PC-3 (cell line): ENCODE data around the gene SRSF8.

Source experiments
- EZH2 ChIP-seq: fragments of 300-600 bp; sonication (generic); IDR thresholded peaks from one replicate; pipeline ENCODE4 v1.6.1; 2017; ENCODE audit warnings: antibody characterized with exemption, mild to moderate bottlenecking, low read length; ENCODE audit not compliant: unreplicated experiment
- TF ChIP-seq, protein P1 (sequence below): fragments of 300-600 bp; sonication (generic); conservative IDR thresholded peaks from 2 replicates; pipeline ENCODE4 v1.5.1; 2017; ENCODE audit warnings: antibody characterized with exemption, low read depth, mild to moderate bottlenecking, low read length

- no peak for TF ChIP-seq EZH2
- TF ChIP-seq, protein P1, sequence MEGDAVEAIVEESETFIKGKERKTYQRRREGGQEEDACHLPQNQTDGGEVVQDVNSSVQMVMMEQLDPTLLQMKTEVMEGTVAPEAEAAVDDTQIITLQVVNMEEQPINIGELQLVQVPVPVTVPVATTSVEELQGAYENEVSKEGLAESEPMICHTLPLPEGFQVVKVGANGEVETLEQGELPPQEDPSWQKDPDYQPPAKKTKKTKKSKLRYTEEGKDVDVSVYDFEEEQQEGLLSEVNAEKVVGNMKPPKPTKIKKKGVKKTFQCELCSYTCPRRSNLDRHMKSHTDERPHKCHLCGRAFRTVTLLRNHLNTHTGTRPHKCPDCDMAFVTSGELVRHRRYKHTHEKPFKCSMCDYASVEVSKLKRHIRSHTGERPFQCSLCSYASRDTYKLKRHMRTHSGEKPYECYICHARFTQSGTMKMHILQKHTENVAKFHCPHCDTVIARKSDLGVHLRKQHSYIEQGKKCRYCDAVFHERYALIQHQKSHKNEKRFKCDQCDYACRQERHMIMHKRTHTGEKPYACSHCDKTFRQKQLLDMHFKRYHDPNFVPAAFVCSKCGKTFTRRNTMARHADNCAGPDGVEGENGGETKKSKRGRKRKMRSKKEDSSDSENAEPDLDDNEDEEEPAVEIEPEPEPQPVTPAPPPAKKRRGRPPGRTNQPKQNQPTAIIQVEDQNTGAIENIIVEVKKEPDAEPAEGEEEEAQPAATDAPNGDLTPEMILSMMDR: no peak
Observed at GRCh38 chr11:95093548-95093947, 26.8 kb downstream of the SRSF8 start.
